OCI-LY3 (cell line): ENCODE results near the gene NR3C1.

Experiments used
- H2AFZ ChIP-seq: fragments of 200-600, 300-600 bp; shearing (Covaris generic); 2 replicates; pipeline ENCODE4 v1.6.0; 2014; ENCODE audit warnings: antibody characterized with exemption, low read depth, low read length
- H3K27ac ChIP-seq: fragments of 200-600, 300-600 bp; sonication (generic); 2 replicates; pipeline ENCODE4 v1.5.1; 2014; ENCODE audit warnings: mild to moderate bottlenecking, low read length, moderate library complexity, mixed read lengths
- H3K27me3 ChIP-seq: fragments of 200-600, 300-600 bp; sonication (generic); 2 replicates; pipeline ENCODE4 v1.6.1; 2014; ENCODE audit warnings: low read depth, low read length, mixed read lengths
- H3K36me3 ChIP-seq: fragments of 200-600, 300-600 bp; sonication (generic); replicated peaks from 2 replicates; pipeline ENCODE3; 2014; ENCODE audit warnings: low read depth, low read length, mixed read lengths
- H3K4me1 ChIP-seq: fragments of 300-600, 200-600 bp; sonication (generic); 2 replicates; pipeline ENCODE4 v1.6.1; 2014; ENCODE audit warnings: low read length, mixed read lengths
- H3K4me2 ChIP-seq: fragments of 200-600, 300-600 bp; sonication (generic); 2 replicates; pipeline ENCODE4 v1.6.1; 2014; ENCODE audit warnings: low read length, mixed read lengths
- H3K4me3 ChIP-seq: fragments of 300-600, 200-600 bp; sonication (generic); 2 replicates; pipeline ENCODE4 v1.5.1; 2014; ENCODE audit warnings: antibody characterized with exemption, mild to moderate bottlenecking, low read length, moderate library complexity
- H3K79me2 ChIP-seq: fragments of 300-600, 200-600 bp; shearing (Covaris generic); 2 replicates; pipeline ENCODE4 v1.6.1; 2014; ENCODE audit warnings: mild to moderate bottlenecking, low read length, mixed read lengths
- H3K9ac ChIP-seq: fragments of 300-600, 200-600 bp; shearing (Covaris generic); 2 replicates; pipeline ENCODE4 v1.6.0; 2014; ENCODE audit warnings: mild to moderate bottlenecking, low read length, moderate library complexity
- H3K9me3 ChIP-seq: fragments of 200-600, 300-600 bp; shearing (Covaris generic); 2 replicates; pipeline ENCODE4 v1.6.1; 2014; ENCODE audit warnings: low read length, mixed read lengths; ENCODE audit not compliant: insufficient read depth
- H4K20me1 ChIP-seq: fragments of 200-600, 300-600 bp; sonication (generic); 2 replicates; pipeline ENCODE4 v1.6.1; 2016; ENCODE audit warnings: low read length, mixed read lengths; ENCODE audit not compliant: insufficient read depth
- CTCF ChIP-seq: fragments of 200-600, 300-600 bp; sonication (generic); IDR thresholded peaks from 2 replicates; pipeline ENCODE4 v1.5.1; 2014; ENCODE audit warnings: antibody characterized with exemption, low read length, low read depth
- EZH2phosphoT487 ChIP-seq: fragments of 200-600 bp; shearing (Covaris generic); IDR thresholded peaks from 2 replicates; pipeline ENCODE4 v1.6.1; 2018; ENCODE audit warnings: antibody characterized with exemption, mixed run types, low read depth

The NR3C1 gene

GRCh38 chr5:143314099-143314498 lies 89.4 kb downstream of the NR3C1 start:
- Histone ChIP-seq H3K9me3 (no peaks in the 10 kb centered on the region), H4K20me1 (peaks cover 63% of the 10 kb centered on the region), H3K36me3 (peaks cover 43% of the 10 kb centered on the region), H3K4me1 (peaks cover 18% of the 10 kb centered on the region), H2AFZ (no peak overlapping the region), H3K4me2 (no peak overlapping the region), H3K27me3 (no peaks in the 10 kb centered on the region), H3K79me2 (peaks cover 74% of the 10 kb centered on the region), H3K9ac (no peak overlapping the region), H3K27ac (no peak overlapping the region), H3K4me3 (no peak overlapping the region)
- no peak for TF ChIP-seq CTCF
- TF ChIP-seq EZH2phosphoT487 = no peak

GRCh38 chr5:143313298-143313852 lies 90.1 kb downstream of the NR3C1 start:
- H3K4me2 ChIP-seq = no peak overlapping the region

GRCh38 chr5:143312822-143313221 lies 90.7 kb downstream of the NR3C1 start:
- peaks cover 18% of the 10 kb centered on the region for H3K4me1 ChIP-seq
- no peak overlapping the region for H3K4me2 ChIP-seq
- H3K27ac ChIP-seq = no peak overlapping the region
- TF ChIP-seq EZH2phosphoT487 (no peak), CTCF (no peak)
- no peak overlapping the region for H3K9ac ChIP-seq
- no peaks in the 10 kb centered on the region for H3K9me3 ChIP-seq
- no peaks in the 10 kb centered on the region for H3K27me3 ChIP-seq
- peaks cover 53% of the 10 kb centered on the region for H3K36me3 ChIP-seq
- no peak overlapping the region for H3K4me3 ChIP-seq
- H4K20me1 ChIP-seq = peaks cover 53% of the 10 kb centered on the region
- H2AFZ ChIP-seq = no peak overlapping the region
- H3K79me2 ChIP-seq = peaks cover 64% of the 10 kb centered on the region

More at GRCh38 chr5:143313298-143313852, 90.1 kb downstream of the NR3C1 start:
- Histone ChIP-seq H3K79me2 (peaks cover 67% of the 10 kb centered on the region), H3K4me3 (no peak overlapping the region), H3K9ac (no peak overlapping the region), H4K20me1 (peaks cover 56% of the 10 kb centered on the region), H2AFZ (no peak overlapping the region), H3K36me3 (peaks cover 47% of the 10 kb centered on the region), H3K27me3 (no peaks in the 10 kb centered on the region), H3K4me1 (peaks cover 18% of the 10 kb centered on the region), H3K27ac (no peak overlapping the region), H3K9me3 (no peaks in the 10 kb centered on the region)
- TF ChIP-seq EZH2phosphoT487 = no peak
- TF ChIP-seq CTCF = no peak

- no peak for TF ChIP-seq CTCF
- TF ChIP-seq EZH2phosphoT487 = no peak
- H3K36me3 ChIP-seq = peaks cover 55% of the 10 kb centered on the region
- H3K27ac ChIP-seq = no peak overlapping the region
Observed at GRCh38 chr5:143311955-143312354, 91.5 kb downstream of the NR3C1 start.

More at GRCh38 chr5:143311955-143312354, 91.5 kb downstream of the NR3C1 start:
- Histone ChIP-seq H3K9ac (no peak overlapping the region), H2AFZ (no peak overlapping the region), H3K4me2 (no peak overlapping the region), H3K9me3 (no peaks in the 10 kb centered on the region), H3K4me3 (no peak overlapping the region), H3K27me3 (no peaks in the 10 kb centered on the region), H3K79me2 (peaks cover 57% of the 10 kb centered on the region), H4K20me1 (peaks cover 44% of the 10 kb centered on the region), H3K4me1 (peaks cover 18% of the 10 kb centered on the region)
